Astrocyte (in vitro differentiated cells and primary cell): ENCODE measurements around the gene UBAC2.

ENCODE experiments used
- EZH2 ChIP-seq: IDR thresholded peaks from 2 replicates; pipeline ENCODE4 v1.6.1; 2012; ENCODE audit warnings: mild to moderate bottlenecking, low read length, inconsistent platforms; ENCODE audit not compliant: insufficient read depth
- TF ChIP-seq, protein P1 (sequence below): IDR thresholded peaks from 2 replicates; pipeline ENCODE4 v1.5.1; 2011; ENCODE audit warnings: low read depth, mild to moderate bottlenecking, inconsistent platforms, low read length, moderate library complexity; ENCODE audit not compliant: insufficient read depth

- TF ChIP-seq, protein P1, sequence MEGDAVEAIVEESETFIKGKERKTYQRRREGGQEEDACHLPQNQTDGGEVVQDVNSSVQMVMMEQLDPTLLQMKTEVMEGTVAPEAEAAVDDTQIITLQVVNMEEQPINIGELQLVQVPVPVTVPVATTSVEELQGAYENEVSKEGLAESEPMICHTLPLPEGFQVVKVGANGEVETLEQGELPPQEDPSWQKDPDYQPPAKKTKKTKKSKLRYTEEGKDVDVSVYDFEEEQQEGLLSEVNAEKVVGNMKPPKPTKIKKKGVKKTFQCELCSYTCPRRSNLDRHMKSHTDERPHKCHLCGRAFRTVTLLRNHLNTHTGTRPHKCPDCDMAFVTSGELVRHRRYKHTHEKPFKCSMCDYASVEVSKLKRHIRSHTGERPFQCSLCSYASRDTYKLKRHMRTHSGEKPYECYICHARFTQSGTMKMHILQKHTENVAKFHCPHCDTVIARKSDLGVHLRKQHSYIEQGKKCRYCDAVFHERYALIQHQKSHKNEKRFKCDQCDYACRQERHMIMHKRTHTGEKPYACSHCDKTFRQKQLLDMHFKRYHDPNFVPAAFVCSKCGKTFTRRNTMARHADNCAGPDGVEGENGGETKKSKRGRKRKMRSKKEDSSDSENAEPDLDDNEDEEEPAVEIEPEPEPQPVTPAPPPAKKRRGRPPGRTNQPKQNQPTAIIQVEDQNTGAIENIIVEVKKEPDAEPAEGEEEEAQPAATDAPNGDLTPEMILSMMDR: no peak
- TF ChIP-seq EZH2: no peak
Observed at GRCh38 chr13:99426426-99426825, 225.8 kb downstream of the UBAC2 start.
